ENCODE measurements around the gene JARID2. TPM values are rescaled to one million over a fixed set of nuclear protein-coding genes. Genes with fewer than 3 reads are reported as not detected.

The JARID2 gene
- total and polyA plus RNA-seq, 9 of the 15 experiments (the other 6 are each of a cell fraction or from before 2014, with no cell fraction given): 5.0 to 29.0 (median 15.6) TPM

DNA sequence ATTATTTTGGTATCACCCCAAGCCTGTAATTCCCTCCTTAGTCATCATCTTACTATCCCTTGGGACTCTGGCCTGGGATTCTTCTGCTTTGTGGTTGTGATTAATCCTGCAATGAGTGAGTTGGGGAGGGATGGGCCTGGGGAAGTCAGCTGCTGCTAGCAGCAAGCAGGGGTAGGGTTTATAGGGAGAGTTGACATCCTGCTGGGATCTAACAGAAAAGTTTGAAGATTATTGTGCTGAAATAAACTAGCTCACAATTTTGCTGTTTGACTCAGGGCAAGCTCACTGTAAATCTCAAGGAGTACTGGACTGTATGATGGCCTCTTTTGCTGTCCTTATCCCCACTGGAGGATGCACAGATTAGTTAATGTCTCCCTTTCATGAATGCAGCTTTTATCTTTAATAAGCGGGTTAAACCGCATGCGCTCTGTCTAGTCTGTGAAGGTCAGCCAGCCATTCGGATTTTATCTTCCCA is 83.4 kb downstream of the JARID2 start:
- POLR2A ChIA-PET: interaction anchor here (0.7 to 1.4 kb wide), 2 partner anchors 11 to 19 kb away, joined by 3 read pairs; no protein-coding TSS in a partner anchor
- no peaks in the 10 kb centered on the region for H3K27me3 ChIP-seq (ENCODE audit: control insufficient read depth in 2 of 2, insufficient read depth in 2 of 2, low read length in 2 of 2)
- H3K4me1 ChIP-seq (replicated peaks in 1 of 2; ENCODE audit: control insufficient read depth in 2 of 2, insufficient read depth in 2 of 2, low read length in 2 of 2): peaks cover 12 to 28% of the 10 kb centered on the region in 2 experiments
- CTCF ChIA-PET (ENCODE audit: low intra/inter-chr PET ratio): no interaction called here
- in situ Hi-C loops (cut with MboI) (no loop called here), intact Hi-C loops (cut with micrococcal nuclease) (loop anchor here (10.0 kb wide), 1 partner anchor 116 kb away; no protein-coding TSS in a partner anchor)
- H3K27ac ChIP-seq (ENCODE audit: extremely low read depth, low read depth, low read length): no peak overlapping the region
- no peaks in the 10 kb centered on the region for H3K9me3 ChIP-seq (replicated peaks; ENCODE audit: control insufficient read depth, insufficient read depth, low read depth, low read length)
- DNase-seq (ENCODE audit: extremely low read depth in 1 of 4, low spot score in 3 of 4): no peak
- H3K9ac ChIP-seq (ENCODE audit: insufficient read depth in 1 of 2, low read depth in 2 of 2, low read length in 2 of 2): no peak overlapping the region
- no TSS peak for BruUV-seq (replicated peaks)
- 0 out of 3 replicates have a peak, but pooled peaks cover 5% of the 10 kb centered on the region for H3K36me3 ChIP-seq (ENCODE audit: control insufficient read depth, insufficient read depth, low read length)
- ATAC-seq: peak; percentile 14; the same call in 1 of the 3 replicates
- peaks cover 96% of the 10 kb centered on the region for H3K79me2 ChIP-seq (ENCODE audit: control insufficient read depth, insufficient read depth, low read length)
- H3K9me1 ChIP-seq (ENCODE audit: control insufficient read depth, insufficient read depth, low read length): no peaks in the 10 kb centered on the region
- H3K4me2 ChIP-seq (ENCODE audit: insufficient read depth, low read length): no peak overlapping the region
- no peak overlapping the region for H3K4me3 ChIP-seq
- H4K20me1 ChIP-seq (replicated peaks; ENCODE audit: control insufficient read depth, insufficient read depth, low read length): peaks cover 48% of the 10 kb centered on the region
- no peak overlapping the region for H2AFZ ChIP-seq (ENCODE audit: low read depth, low read length)
- no peak for FAIRE-seq
- 41% methylated on average over 4 of the region's 4 CpGs for WGBS (ENCODE audit: insufficient coverage, low coverage, missing lambda C conversion rate)
- TF ChIP-seq MTA1 (IDR thresholded peaks at IDR 0.05; ENCODE audit: borderline replicate concordance) (no peak), TAF7 (tag; IDR thresholded peaks at IDR 0.05) (no peak), SFPQ (IDR thresholded peaks at IDR 0.05; ENCODE audit: low read depth, low read length) (no peak), ZFP30 (CRISPR knock-in tag; IDR thresholded peaks at IDR 0.05; ENCODE audit: borderline replicate concordance) (no peak), SPI1 (IDR thresholded peaks at IDR 0.05; ENCODE audit: borderline replicate concordance, low read depth, low read length) (no peak), PPARD (CRISPR knock-in tag; IDR thresholded peaks at IDR 0.05) (no peak), ELF2 (CRISPR knock-in tag; IDR thresholded peaks at IDR 0.05) (no peak), POLR2G (IDR thresholded peaks at IDR 0.05; ENCODE audit: low read depth, low read length) (no peak), HMBOX1 (IDR thresholded peaks at IDR 0.05) (peak; percentile 68; the same call in 1 of the 2 replicates), RCOR1 (IDR thresholded peaks at IDR 0.05; ENCODE audit: borderline replicate concordance in 1 of 2, low read depth in 2 of 2, low read length in 2 of 2) (peak in 1 of 2 experiments; percentile 26; a peak in 1 of 4 replicates), ZNF766 (CRISPR knock-in tag; conservative IDR thresholded peaks at IDR 0.05) (no peak), ZNF23 (CRISPR knock-in tag; IDR thresholded peaks at IDR 0.05) (no peak), ZC3H11A (IDR thresholded peaks at IDR 0.05; ENCODE audit: low read depth, low read length) (no peak), MEF2D (tag; conservative IDR thresholded peaks at IDR 0.05; ENCODE audit: low read depth) (no peak), ZNF764 (CRISPR knock-in tag; IDR thresholded peaks at IDR 0.05; ENCODE audit: low read depth) (no peak), ZNF695 (CRISPR knock-in tag; IDR thresholded peaks at IDR 0.05) (no peak), KDM1A (IDR thresholded peaks at IDR 0.05) (peak in 1 of 2 experiments; percentile 36; a peak in 1 of 4 replicates), ZBTB9 (CRISPR knock-in tag; IDR thresholded peaks at IDR 0.05) (no peak), MTA2 (IDR thresholded peaks at IDR 0.05; ENCODE audit: low read depth) (no peak)

Data from K562 (cell line).